Liver (tissue), 3 donors: ENCODE data around the gene KPNA6.

Source experiments
- CTCF ChIP-seq: fragments of 150-350 bp; IDR thresholded peaks from 2 replicates; pipeline ENCODE4 v1.5.1; 2017; ENCODE audit warnings: improper control_type of control experiment, low read depth, low read length; ENCODE audit not compliant: missing input control
- EGR1 ChIP-seq, 2 donors: IDR thresholded peaks; 2 replicates each; pipeline ENCODE4 v1.6.1; 2016 to 2018; ENCODE audit warnings: antibody characterized with exemption in 2 of 2, low read depth in 2 of 2
- GABPA ChIP-seq, 2 donors: IDR thresholded peaks in 1 of 2; conservative IDR thresholded peaks in 1 of 2; 2 replicates each; pipeline ENCODE4 v1.6.1; 2016; ENCODE audit warnings: antibody characterized with exemption in 2 of 2, mild to moderate bottlenecking in 1 of 2, moderate library complexity in 1 of 2
- RAD21 ChIP-seq, 2 donors: IDR thresholded peaks; 2 replicates each; pipeline ENCODE4 v1.6.1; 2016; ENCODE audit warnings: antibody characterized with exemption in 2 of 2, mild to moderate bottlenecking in 2 of 2
- RXRA ChIP-seq, 2 donors: IDR thresholded peaks; 2 replicates each; pipeline ENCODE4 v1.6.1; 2017 to 2018; ENCODE audit warnings: antibody characterized with exemption in 2 of 2, mild to moderate bottlenecking in 1 of 2
- TAF1 ChIP-seq: conservative IDR thresholded peaks from 2 replicates; pipeline ENCODE4 v1.6.1; 2016; ENCODE audit warnings: antibody characterized with exemption, mild to moderate bottlenecking
- YY1 ChIP-seq: IDR thresholded peaks from 2 replicates; pipeline ENCODE4 v1.6.1; 2016; ENCODE audit warnings: antibody characterized with exemption, mild to moderate bottlenecking
- TF ChIP-seq, protein P1 (sequence below): IDR thresholded peaks from 2 replicates; pipeline ENCODE4 v1.6.1; 2016; ENCODE audit warnings: antibody characterized with exemption
- donor health status: healthy.
- donor health status: healthy.

- TF ChIP-seq TAF1 (no peak), CTCF (no peak), EGR1 (IDR thresholded peaks at IDR 0.05; ENCODE audit: low read depth in 2 of 2) (no peak), RAD21 (IDR thresholded peaks at IDR 0.05) (no peak), RXRA (IDR thresholded peaks at IDR 0.05) (no peak), YY1 (no peak), GABPA (IDR thresholded peaks at IDR 0.05 in 1 of 2, conservative IDR thresholded peaks at IDR 0.05 in 1 of 2) (no peak)
- TF ChIP-seq, protein P1, sequence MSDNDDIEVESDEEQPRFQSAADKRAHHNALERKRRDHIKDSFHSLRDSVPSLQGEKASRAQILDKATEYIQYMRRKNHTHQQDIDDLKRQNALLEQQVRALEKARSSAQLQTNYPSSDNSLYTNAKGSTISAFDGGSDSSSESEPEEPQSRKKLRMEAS, result no peak
Observed at GRCh38 chr1:32150847-32151246, 43.0 kb downstream of the KPNA6 start.
